Mucosa of rectum (tissue), 2 donors: ENCODE data around the gene MORN1.

ENCODE experiments used
- H3K27ac ChIP-seq, 2 donors: one replicate each; pipeline ENCODE4 v1.7.0; 2013; ENCODE audit warnings: inconsistent platforms in 2 of 2, low read depth in 2 of 2, low read length in 2 of 2
- H3K27me3 ChIP-seq, 2 donors: one replicate each; pipeline ENCODE4 v1.7.0; 2013; ENCODE audit warnings: low read length in 2 of 2; ENCODE audit not compliant: control insufficient read depth in 2 of 2, insufficient read depth in 2 of 2
- H3K36me3 ChIP-seq, 2 donors: one replicate each; pipeline ENCODE4 v1.7.0; 2013; ENCODE audit warnings: low read length in 2 of 2; ENCODE audit not compliant: control insufficient read depth in 2 of 2, insufficient read depth in 2 of 2
- H3K4me1 ChIP-seq, 2 donors: one replicate each; pipeline ENCODE4 v1.7.0; 2013; ENCODE audit warnings: low read length in 2 of 2, mild to moderate bottlenecking in 1 of 2; ENCODE audit not compliant: control insufficient read depth in 2 of 2, insufficient read depth in 2 of 2
- H3K4me3 ChIP-seq, 2 donors: one replicate each; pipeline ENCODE4 v1.7.0; 2013; ENCODE audit warnings: low read length in 2 of 2
- H3K9ac ChIP-seq, 2 donors: one replicate each; pipeline ENCODE4 v1.7.0; 2013; ENCODE audit warnings: low read length in 2 of 2, low read depth in 1 of 2, mild to moderate bottlenecking in 1 of 2
- H3K9me3 ChIP-seq, 2 donors: one replicate each; pipeline ENCODE4 v1.7.0; 2013; ENCODE audit warnings: low read length in 2 of 2; ENCODE audit not compliant: control insufficient read depth in 2 of 2
- donor health status: healthy.
- donor health status: Normal muscosa, but diverticular disease.

MORN1 gene

GRCh38 chr1:2399890-2400575 is 8.7 kb upstream of the MORN1 start:
- Histone ChIP-seq H3K4me3 (no peak overlapping the region), H3K36me3 (peaks cover 78 to 80% of the 10 kb centered on the region in 2 donors), H3K9ac (no peak overlapping the region), H3K27me3 (no peaks in the 10 kb centered on the region), H3K4me1 (no peaks in the 10 kb centered on the region), H3K27ac (no peak overlapping the region), H3K9me3 (no peaks in the 10 kb centered on the region)

- peaks cover 2 to 6% of the 10 kb centered on the region in 2 donors for H3K4me1 ChIP-seq
These were observed 7.5 kb upstream of the MORN1 start for GRCh38 chr1:2398871-2399270.

GRCh38 chr1:2397007-2397679 is 5.8 kb upstream of the MORN1 start:
- Histone ChIP-seq H3K9ac (no peak overlapping the region), H3K27me3 (no peaks in the 10 kb centered on the region), H3K9me3 (no peaks in the 10 kb centered on the region), H3K4me3 (no peak overlapping the region), H3K4me1 (peaks cover 17 to 23% of the 10 kb centered on the region in 2 donors), H3K36me3 (peaks cover 54 to 70% of the 10 kb centered on the region in 2 donors), H3K27ac (peak overlapping the region in 1 of 2 donors; percentile 8)

More at GRCh38 chr1:2398871-2399270, 7.5 kb upstream of the MORN1 start:
- Histone ChIP-seq H3K9ac (no peak overlapping the region), H3K36me3 (peaks cover 67 to 77% of the 10 kb centered on the region in 2 donors), H3K4me3 (no peak overlapping the region), H3K27me3 (no peaks in the 10 kb centered on the region), H3K27ac (no peak overlapping the region), H3K9me3 (no peaks in the 10 kb centered on the region)

GRCh38 chr1:2396476-2396875 is 5.1 kb upstream of the MORN1 start:
- Histone ChIP-seq H3K4me3 (no peak overlapping the region), H3K9ac (no peak overlapping the region), H3K9me3 (no peaks in the 10 kb centered on the region), H3K27ac (no peak overlapping the region), H3K36me3 (peaks cover 47 to 64% of the 10 kb centered on the region in 2 donors), H3K4me1 (peaks cover 17 to 23% of the 10 kb centered on the region in 2 donors), H3K27me3 (no peaks in the 10 kb centered on the region)

- Histone ChIP-seq H3K4me3 (no peak overlapping the region), H3K9ac (no peak overlapping the region), H3K27me3 (no peaks in the 10 kb centered on the region), H3K27ac (no peak overlapping the region), H3K36me3 (peaks cover 45 to 62% of the 10 kb centered on the region in 2 donors), H3K4me1 (peaks cover 17 to 23% of the 10 kb centered on the region in 2 donors), H3K9me3 (no peaks in the 10 kb centered on the region)
These were observed 4.7 kb upstream of the MORN1 start for GRCh38 chr1:2396059-2396458.

GRCh38 chr1:2395245-2395644 is 3.9 kb upstream of the MORN1 start:
- Histone ChIP-seq H3K36me3 (peaks cover 38 to 55% of the 10 kb centered on the region in 2 donors), H3K27ac (no peak overlapping the region), H3K4me3 (no peak overlapping the region), H3K27me3 (no peaks in the 10 kb centered on the region), H3K9ac (no peak overlapping the region), H3K4me1 (peaks cover 17 to 28% of the 10 kb centered on the region in 2 donors), H3K9me3 (no peaks in the 10 kb centered on the region)

- no peaks in the 10 kb centered on the region for H3K9me3 ChIP-seq
- peaks cover 34 to 50% of the 10 kb centered on the region in 2 donors for H3K36me3 ChIP-seq
- no peak overlapping the region for H3K4me3 ChIP-seq
- no peak overlapping the region for H3K9ac ChIP-seq
- no peaks in the 10 kb centered on the region for H3K27me3 ChIP-seq
- H3K4me1 ChIP-seq = peaks cover 17 to 30% of the 10 kb centered on the region in 2 donors
- no peak overlapping the region for H3K27ac ChIP-seq
These were observed 3.4 kb upstream of the MORN1 start for GRCh38 chr1:2394761-2395160.

GRCh38 chr1:2394220-2394619 is 2.9 kb upstream of the MORN1 start:
- H3K4me3 ChIP-seq = no peak overlapping the region
- no peak overlapping the region for H3K27ac ChIP-seq
- H3K36me3 ChIP-seq = peaks cover 28 to 45% of the 10 kb centered on the region in 2 donors
- peak overlapping the region; percentile 9 to 78 for H3K9ac ChIP-seq
- H3K9me3 ChIP-seq = no peaks in the 10 kb centered on the region
- H3K4me1 ChIP-seq = peaks cover 17 to 30% of the 10 kb centered on the region in 2 donors
- H3K27me3 ChIP-seq = no peaks in the 10 kb centered on the region

- Histone ChIP-seq H3K27ac (peak overlapping the region in 1 of 2 donors; percentile 49), H3K4me1 (peaks cover 17 to 30% of the 10 kb centered on the region in 2 donors), H3K27me3 (no peaks in the 10 kb centered on the region), H3K9ac (peak overlapping the region; percentile 9 to 78), H3K36me3 (peaks cover 22 to 39% of the 10 kb centered on the region in 2 donors), H3K9me3 (no peaks in the 10 kb centered on the region), H3K4me3 (peak overlapping the region; percentile 62 to 86)
These were observed 2.1 kb upstream of the MORN1 start for GRCh38 chr1:2393471-2393877.

- H3K9ac ChIP-seq = peak overlapping the region; percentile 78 to 80
- H3K27me3 ChIP-seq = no peaks in the 10 kb centered on the region
- H3K4me3 ChIP-seq = peak overlapping the region; percentile 62 to 86
- peaks cover 17 to 30% of the 10 kb centered on the region in 2 donors for H3K4me1 ChIP-seq
- H3K36me3 ChIP-seq = peaks cover 18 to 34% of the 10 kb centered on the region in 2 donors
- no peaks in the 10 kb centered on the region for H3K9me3 ChIP-seq
- peak overlapping the region; percentile 6 to 86 for H3K27ac ChIP-seq
These were observed 1.3 kb upstream of the MORN1 start for GRCh38 chr1:2392686-2393085.
